GM19238 (cell line): Measurements from ENCODE around the gene KLHDC4.

Experiments used
- DNase-seq: peaks from one replicate; pipeline ENCODE4 v3.0.0; 2011; ENCODE audit warnings: low spot score; ENCODE audit not compliant: insufficient read length

Gene KLHDC4

DNA sequence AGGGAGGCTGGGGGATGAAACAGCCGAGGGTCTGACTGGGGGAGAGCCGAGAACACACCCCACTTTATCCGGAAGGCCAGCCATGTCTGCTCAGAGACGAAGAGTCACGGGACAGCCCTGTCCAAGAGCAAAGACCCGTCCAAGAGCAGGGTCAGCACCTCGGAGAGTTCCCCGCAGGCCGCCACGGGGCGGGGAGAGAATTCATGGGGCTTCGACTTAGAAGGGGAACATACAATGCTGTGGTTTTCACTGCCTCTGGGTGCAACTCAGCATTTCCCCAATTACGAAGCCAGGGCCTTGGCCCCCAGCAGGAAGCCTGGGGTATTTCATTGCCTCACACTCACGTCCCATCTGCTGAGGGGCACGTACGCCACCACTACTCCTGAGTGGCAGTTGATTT lies 104.2 kb downstream of the KLHDC4 start:
- no peak for DNase-seq

DNA sequence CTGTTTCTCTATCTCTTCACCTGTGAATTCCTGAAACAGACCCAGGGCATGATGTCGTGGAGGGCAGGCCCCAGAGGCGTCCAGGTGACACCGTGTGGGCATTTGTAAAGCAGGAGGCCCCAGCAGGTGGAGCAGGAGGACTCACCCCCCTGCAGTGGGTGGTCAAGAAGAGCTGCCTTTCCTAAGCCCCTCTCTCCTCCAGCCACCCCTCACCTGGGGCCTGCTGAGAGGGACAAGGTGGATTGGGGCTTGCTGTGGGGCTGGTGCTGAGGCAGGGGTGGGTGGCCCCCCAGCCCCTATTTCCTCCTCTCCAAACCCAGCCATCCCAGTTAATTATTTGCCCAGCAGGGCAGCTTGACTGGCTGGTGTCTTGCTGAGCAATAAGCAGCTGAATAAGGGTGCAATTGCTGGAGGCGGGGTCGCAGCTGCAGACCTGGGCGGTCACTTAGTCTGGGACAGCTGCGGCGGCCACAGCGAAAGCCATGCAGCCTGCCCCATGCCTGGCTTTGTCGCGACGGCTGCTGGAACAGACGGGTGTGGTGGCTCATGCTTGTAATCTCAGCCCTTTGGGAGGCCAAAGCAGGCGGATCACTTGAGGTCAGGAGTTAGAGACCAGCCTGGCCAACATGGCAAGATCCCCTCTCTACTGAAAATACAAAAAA lies 107.1 kb downstream of the KLHDC4 start:
- no peak for DNase-seq
